HUDEP-2 (cell line): ENCODE results near the gene CRB2.

ENCODE experiments used
- DNase-seq, 76 experiments: peaks; one replicate each; lab custom pipeline; 2025; ENCODE audit not compliant: unreplicated experiment in 76 of 76; lab: John Stamatoyannopoulos, UW

The CRB2 gene

GRCh38 chr9:123355761-123356431 lies at the start of gene CRB2:
CRB2 (plus strand) TSS chr9:123356197; CDS start chr9:123356261, 64 bp downstream.
- DNase-seq = peak in 12 of 76 experiments; percentile 8 to 58 (median 24)

GRCh38 chr9:123309611-123310010 lies 46.4 kb upstream of the CRB2 start:
- peak in 3 of 76 experiments; percentile 13 to 30 (median 16) for DNase-seq

- DNase-seq = no peak
These were observed 45.3 kb upstream of the CRB2 start for GRCh38 chr9:123310551-123311249.

- no peak for DNase-seq
These were observed 44.7 kb upstream of the CRB2 start for GRCh38 chr9:123311250-123311752.

GRCh38 chr9:123312306-123312877 lies 43.6 kb upstream of the CRB2 start:
- DNase-seq = no peak

- no peak for DNase-seq
These were observed 41.4 kb upstream of the CRB2 start for GRCh38 chr9:123314617-123315016.

- no peak for DNase-seq
These were observed 40.4 kb upstream of the CRB2 start for GRCh38 chr9:123315635-123316034.

GRCh38 chr9:123316053-123316718 lies 39.8 kb upstream of the CRB2 start:
- peak in 1 of 76 experiments; percentile 25 for DNase-seq

GRCh38 chr9:123318202-123318601 lies 37.8 kb upstream of the CRB2 start:
- DNase-seq = no peak

GRCh38 chr9:123318961-123319421 lies 37.0 kb upstream of the CRB2 start:
- no peak for DNase-seq

GRCh38 chr9:123319541-123320339 lies 36.3 kb upstream of the CRB2 start:
- no peak for DNase-seq

GRCh38 chr9:123320814-123321213 lies 35.2 kb upstream of the CRB2 start:
- no peak for DNase-seq

- no peak for DNase-seq
These were observed 34.3 kb upstream of the CRB2 start for GRCh38 chr9:123321616-123322272.

- DNase-seq = no peak
These were observed 33.5 kb upstream of the CRB2 start for GRCh38 chr9:123322273-123323195.

- DNase-seq = no peak
These were observed 32.6 kb upstream of the CRB2 start for GRCh38 chr9:123323196-123324013.

- no peak for DNase-seq
These were observed 31.2 kb upstream of the CRB2 start for GRCh38 chr9:123324767-123325183.

- DNase-seq = no peak
These were observed 29.8 kb upstream of the CRB2 start for GRCh38 chr9:123326187-123326586.

GRCh38 chr9:123326662-123327093 lies 29.3 kb upstream of the CRB2 start:
- peak in 5 of 76 experiments; percentile 9 to 25 (median 16) for DNase-seq
